ENCODE results near the gene UBASH3B.

The UBASH3B gene

GRCh38 chr11:122832721-122833470 is 177.4 kb downstream of the UBASH3B start:
- H3K4me3 ChIP-seq (ENCODE audit: low read length in 2 of 2), result no peak overlapping the region
- H3K27ac ChIP-seq (ENCODE audit: low read length), result no peak overlapping the region
- H3K9me3 ChIP-seq (ENCODE audit: control insufficient read depth in 2 of 2, low read length in 2 of 2), result no peaks in the 10 kb centered on the region
- no peaks in the 10 kb centered on the region for H3K4me1 ChIP-seq (ENCODE audit: control insufficient read depth, insufficient read depth, low read length)
- H3K36me3 ChIP-seq (ENCODE audit: control insufficient read depth in 2 of 2, insufficient read depth in 2 of 2, low read length in 2 of 2), result no peaks in the 10 kb centered on the region
- peaks cover 0 to 3% of the 10 kb centered on the region in 2 donors for H3K27me3 ChIP-seq (ENCODE audit: control insufficient read depth in 1 of 2, insufficient read depth in 2 of 2, low read length in 2 of 2)
- no peak overlapping the region for H3K9ac ChIP-seq (ENCODE audit: low read length in 2 of 2)

GRCh38 chr11:122833846-122834464 is 178.4 kb downstream of the UBASH3B start:
- H3K4me1 ChIP-seq (ENCODE audit: control insufficient read depth, insufficient read depth, low read length), result no peaks in the 10 kb centered on the region
- no peak overlapping the region for H3K4me3 ChIP-seq (ENCODE audit: low read length in 2 of 2)
- no peak overlapping the region for H3K9ac ChIP-seq (ENCODE audit: low read length in 2 of 2)
- H3K36me3 ChIP-seq (ENCODE audit: control insufficient read depth in 2 of 2, insufficient read depth in 2 of 2, low read length in 2 of 2), result no peaks in the 10 kb centered on the region
- H3K9me3 ChIP-seq (ENCODE audit: control insufficient read depth in 2 of 2, low read length in 2 of 2), result no peaks in the 10 kb centered on the region
- H3K27ac ChIP-seq (ENCODE audit: low read length), result no peak overlapping the region
- peaks cover 0 to 3% of the 10 kb centered on the region in 2 donors for H3K27me3 ChIP-seq (ENCODE audit: control insufficient read depth in 1 of 2, insufficient read depth in 2 of 2, low read length in 2 of 2)

DNA sequence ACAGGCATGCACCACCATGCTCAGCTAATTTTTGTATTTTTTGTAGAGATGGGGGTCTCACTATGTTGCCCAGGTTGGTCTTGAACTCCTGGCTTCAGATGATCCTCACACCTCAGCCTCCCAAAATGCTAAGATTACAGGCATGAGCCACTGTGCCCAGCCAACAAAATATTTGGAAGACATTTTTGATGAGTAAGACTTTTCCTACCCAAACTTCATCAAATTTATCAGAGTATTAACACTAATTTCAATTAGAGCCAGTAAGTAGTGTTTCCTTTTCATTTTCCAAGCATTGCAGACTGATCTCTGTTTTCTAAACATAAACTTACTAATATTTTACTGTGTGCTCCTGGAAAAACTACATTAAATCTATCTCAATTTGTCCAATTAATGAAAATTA is 181.4 kb downstream of the UBASH3B start:
- Histone ChIP-seq H3K9ac (ENCODE audit: low read length in 2 of 2) (no peak overlapping the region), H3K9me3 (ENCODE audit: control insufficient read depth in 2 of 2, low read length in 2 of 2) (no peaks in the 10 kb centered on the region), H3K36me3 (ENCODE audit: control insufficient read depth in 2 of 2, insufficient read depth in 2 of 2, low read length in 2 of 2) (no peaks in the 10 kb centered on the region), H3K4me1 (ENCODE audit: control insufficient read depth, insufficient read depth, low read length) (no peaks in the 10 kb centered on the region), H3K27ac (ENCODE audit: low read length) (no peak overlapping the region), H3K4me3 (ENCODE audit: low read length in 2 of 2) (no peak overlapping the region), H3K27me3 (ENCODE audit: control insufficient read depth in 1 of 2, insufficient read depth in 2 of 2, low read length in 2 of 2) (peaks cover 0 to 3% of the 10 kb centered on the region in 2 donors)

GRCh38 chr11:122837528-122838346 is 182.2 kb downstream of the UBASH3B start:
- no peak overlapping the region for H3K9ac ChIP-seq (ENCODE audit: low read length in 2 of 2)
- no peaks in the 10 kb centered on the region for H3K9me3 ChIP-seq (ENCODE audit: control insufficient read depth in 2 of 2, low read length in 2 of 2)
- no peaks in the 10 kb centered on the region for H3K4me1 ChIP-seq (ENCODE audit: control insufficient read depth, insufficient read depth, low read length)
- peaks cover 0 to 3% of the 10 kb centered on the region in 2 donors for H3K27me3 ChIP-seq (ENCODE audit: control insufficient read depth in 1 of 2, insufficient read depth in 2 of 2, low read length in 2 of 2)
- no peak overlapping the region for H3K27ac ChIP-seq (ENCODE audit: low read length)
- no peak overlapping the region for H3K4me3 ChIP-seq (ENCODE audit: low read length in 2 of 2)
- no peaks in the 10 kb centered on the region for H3K36me3 ChIP-seq (ENCODE audit: control insufficient read depth in 2 of 2, insufficient read depth in 2 of 2, low read length in 2 of 2)

- Histone ChIP-seq H3K4me3 (ENCODE audit: low read length in 2 of 2) (no peak overlapping the region), H3K27me3 (ENCODE audit: control insufficient read depth in 1 of 2, insufficient read depth in 2 of 2, low read length in 2 of 2) (no peaks in the 10 kb centered on the region), H3K9ac (ENCODE audit: low read length in 2 of 2) (no peak overlapping the region), H3K36me3 (ENCODE audit: control insufficient read depth in 2 of 2, insufficient read depth in 2 of 2, low read length in 2 of 2) (no peaks in the 10 kb centered on the region), H3K9me3 (ENCODE audit: control insufficient read depth in 2 of 2, low read length in 2 of 2) (no peaks in the 10 kb centered on the region), H3K4me1 (ENCODE audit: control insufficient read depth, insufficient read depth, low read length) (no peaks in the 10 kb centered on the region), H3K27ac (ENCODE audit: low read length) (no peak overlapping the region)
Observed at GRCh38 chr11:122843281-122844141, 188.0 kb downstream of the UBASH3B start.

GRCh38 chr11:122847466-122847865 is 191.9 kb downstream of the UBASH3B start:
- Histone ChIP-seq H3K27me3 (ENCODE audit: control insufficient read depth in 1 of 2, insufficient read depth in 2 of 2, low read length in 2 of 2) (no peaks in the 10 kb centered on the region), H3K9me3 (ENCODE audit: control insufficient read depth in 2 of 2, low read length in 2 of 2) (no peaks in the 10 kb centered on the region), H3K36me3 (ENCODE audit: control insufficient read depth in 2 of 2, insufficient read depth in 2 of 2, low read length in 2 of 2) (no peaks in the 10 kb centered on the region), H3K4me3 (ENCODE audit: low read length in 2 of 2) (no peak overlapping the region), H3K9ac (ENCODE audit: low read length in 2 of 2) (no peak overlapping the region), H3K4me1 (ENCODE audit: control insufficient read depth, insufficient read depth, low read length) (no peaks in the 10 kb centered on the region), H3K27ac (ENCODE audit: low read length) (no peak overlapping the region)

- H3K9me3 ChIP-seq (ENCODE audit: control insufficient read depth in 2 of 2, low read length in 2 of 2), result no peaks in the 10 kb centered on the region
- no peaks in the 10 kb centered on the region for H3K27me3 ChIP-seq (ENCODE audit: control insufficient read depth in 1 of 2, insufficient read depth in 2 of 2, low read length in 2 of 2)
- H3K4me3 ChIP-seq (ENCODE audit: low read length in 2 of 2), result no peak overlapping the region
- H3K27ac ChIP-seq (ENCODE audit: low read length), result no peak overlapping the region
- no peaks in the 10 kb centered on the region for H3K36me3 ChIP-seq (ENCODE audit: control insufficient read depth in 2 of 2, insufficient read depth in 2 of 2, low read length in 2 of 2)
- H3K4me1 ChIP-seq (ENCODE audit: control insufficient read depth, insufficient read depth, low read length), result no peaks in the 10 kb centered on the region
- no peak overlapping the region for H3K9ac ChIP-seq (ENCODE audit: low read length in 2 of 2)
Observed at GRCh38 chr11:122848186-122848585, 192.7 kb downstream of the UBASH3B start.

GRCh38 chr11:122850076-122850631 is 194.6 kb downstream of the UBASH3B start:
- H3K27ac ChIP-seq (ENCODE audit: low read length), result no peak overlapping the region
- no peak overlapping the region for H3K9ac ChIP-seq (ENCODE audit: low read length in 2 of 2)
- H3K27me3 ChIP-seq (ENCODE audit: control insufficient read depth in 1 of 2, insufficient read depth in 2 of 2, low read length in 2 of 2), result no peaks in the 10 kb centered on the region
- H3K36me3 ChIP-seq (ENCODE audit: control insufficient read depth in 2 of 2, insufficient read depth in 2 of 2, low read length in 2 of 2), result no peaks in the 10 kb centered on the region
- no peak overlapping the region for H3K4me3 ChIP-seq (ENCODE audit: low read length in 2 of 2)
- H3K9me3 ChIP-seq (ENCODE audit: control insufficient read depth in 2 of 2, low read length in 2 of 2), result no peaks in the 10 kb centered on the region
- no peaks in the 10 kb centered on the region for H3K4me1 ChIP-seq (ENCODE audit: control insufficient read depth, insufficient read depth, low read length)

DNA sequence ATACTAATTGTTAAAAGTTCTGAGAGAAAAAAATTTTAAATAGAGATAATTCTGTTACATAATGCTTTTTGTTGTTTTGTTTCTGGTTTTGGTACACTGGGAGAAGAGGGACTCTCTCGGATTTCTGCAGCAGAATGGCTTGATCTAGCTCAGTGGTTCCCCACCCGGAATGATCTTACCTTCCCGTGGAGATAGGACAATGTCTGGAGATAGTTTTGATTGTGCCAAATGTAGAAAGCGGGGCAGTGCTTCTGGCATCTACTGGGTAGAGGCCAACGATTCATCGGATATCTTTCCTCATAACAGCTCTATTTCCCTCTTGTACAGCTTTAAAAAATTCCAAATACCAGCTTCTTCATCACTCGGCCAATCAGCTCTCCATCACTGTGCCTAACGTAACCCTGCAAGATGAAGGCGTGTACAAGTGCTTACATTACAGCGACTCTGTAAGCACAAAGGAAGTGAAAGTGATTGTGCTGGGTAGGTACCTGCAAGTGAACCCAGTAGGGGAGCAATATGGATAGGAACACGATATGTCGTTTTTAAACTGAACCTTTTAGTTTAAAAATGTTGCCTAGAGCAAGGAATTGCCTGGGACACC is 195.9 kb downstream of the UBASH3B start:
- Histone ChIP-seq H3K4me3 (ENCODE audit: low read length in 2 of 2) (no peak overlapping the region), H3K9me3 (ENCODE audit: control insufficient read depth in 2 of 2, low read length in 2 of 2) (no peaks in the 10 kb centered on the region), H3K27me3 (ENCODE audit: control insufficient read depth in 1 of 2, insufficient read depth in 2 of 2, low read length in 2 of 2) (no peaks in the 10 kb centered on the region), H3K9ac (ENCODE audit: low read length in 2 of 2) (no peak overlapping the region), H3K4me1 (ENCODE audit: control insufficient read depth, insufficient read depth, low read length) (no peaks in the 10 kb centered on the region), H3K36me3 (ENCODE audit: control insufficient read depth in 2 of 2, insufficient read depth in 2 of 2, low read length in 2 of 2) (no peaks in the 10 kb centered on the region), H3K27ac (ENCODE audit: low read length) (no peak overlapping the region)
